SK-N-SH (cell line): Measurements from ENCODE around the gene PDE11A.

Experiments used
- CHD2 ChIP-seq: fragments of 150-350 bp; IDR thresholded peaks from 2 replicates; pipeline ENCODE4 v1.6.1; 2018; ENCODE audit warnings: low read length; ENCODE audit not compliant: partially characterized antibody
- EP300 ChIP-seq, 2 experiments: IDR thresholded peaks; 2 replicates each; pipeline versions ENCODE4 v1.4.0 to v1.6.1; 2012; ENCODE audit warnings: borderline replicate concordance in 1 of 2, low read depth in 1 of 2, low read length in 1 of 2
- EZH2phosphoT487 ChIP-seq: fragments of 200-600 bp; sonication (generic); IDR thresholded peaks from 2 replicates; pipeline ENCODE4 v1.6.1; 2017; ENCODE audit warnings: low read depth, mixed run types, mild to moderate bottlenecking, antibody characterized with exemption, moderate library complexity, borderline replicate concordance
- RAD21 ChIP-seq: IDR thresholded peaks from 2 replicates; pipeline ENCODE4 v1.6.1; 2012; ENCODE audit warnings: mild to moderate bottlenecking, low read length
- RFX5 ChIP-seq: IDR thresholded peaks from 2 replicates; pipeline ENCODE4 v1.6.1; 2012; ENCODE audit warnings: mild to moderate bottlenecking, improper control_type of control experiment, low read length
- TAF1 ChIP-seq: IDR thresholded peaks from 2 replicates; pipeline ENCODE4 v1.6.1; 2012; ENCODE audit warnings: low read depth, mild to moderate bottlenecking, low read length, moderate library complexity, borderline replicate concordance
- TCF12 ChIP-seq: IDR thresholded peaks from 2 replicates; pipeline ENCODE4 v1.4.0; 2012
- YY1 ChIP-seq: IDR thresholded peaks from 2 replicates; pipeline ENCODE4 v1.4.0; 2012; ENCODE audit warnings: low read depth, mild to moderate bottlenecking
- TF ChIP-seq, protein P1 (sequence below): IDR thresholded peaks from 2 replicates; pipeline ENCODE4 v1.6.1; 2012; ENCODE audit warnings: mild to moderate bottlenecking, low read depth, low read length, moderate library complexity
- TF ChIP-seq, protein P2 (sequence below): fragments of 200-600 bp; sonication (generic); IDR thresholded peaks from 2 replicates; pipeline ENCODE4 v1.6.1; 2017; ENCODE audit warnings: antibody characterized with exemption, mild to moderate bottlenecking, moderate library complexity

DNA sequence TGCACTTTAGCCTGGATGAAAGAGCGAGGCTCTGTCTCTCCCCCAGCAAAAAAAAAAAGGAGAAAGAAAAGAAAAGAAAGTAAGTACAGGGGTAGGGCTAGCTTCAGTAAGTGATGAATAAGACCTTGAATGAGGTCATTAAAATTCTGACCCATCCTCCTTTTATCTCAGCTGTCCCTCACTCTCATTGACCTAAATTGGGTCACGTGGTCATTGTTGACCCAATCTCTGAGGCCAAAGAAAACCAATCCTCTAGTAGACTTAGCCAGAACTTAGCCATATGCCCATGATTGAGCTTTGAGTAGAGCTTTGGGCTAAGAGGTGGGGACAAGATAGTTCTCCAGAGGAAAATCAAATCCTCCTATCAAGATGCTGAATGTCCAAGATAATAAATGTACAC lies 149.3 kb downstream of the PDE11A start:
- TF ChIP-seq RFX5 (no peak), TCF12 (no peak), CHD2 (no peak), RAD21 (no peak), YY1 (no peak), EP300 (IDR thresholded peaks at IDR 0.05; ENCODE audit: borderline replicate concordance in 1 of 2, low read depth in 1 of 2, low read length in 1 of 2) (no peak), EZH2phosphoT487 (no peak), TAF1 (no peak)
- TF ChIP-seq, protein P1, sequence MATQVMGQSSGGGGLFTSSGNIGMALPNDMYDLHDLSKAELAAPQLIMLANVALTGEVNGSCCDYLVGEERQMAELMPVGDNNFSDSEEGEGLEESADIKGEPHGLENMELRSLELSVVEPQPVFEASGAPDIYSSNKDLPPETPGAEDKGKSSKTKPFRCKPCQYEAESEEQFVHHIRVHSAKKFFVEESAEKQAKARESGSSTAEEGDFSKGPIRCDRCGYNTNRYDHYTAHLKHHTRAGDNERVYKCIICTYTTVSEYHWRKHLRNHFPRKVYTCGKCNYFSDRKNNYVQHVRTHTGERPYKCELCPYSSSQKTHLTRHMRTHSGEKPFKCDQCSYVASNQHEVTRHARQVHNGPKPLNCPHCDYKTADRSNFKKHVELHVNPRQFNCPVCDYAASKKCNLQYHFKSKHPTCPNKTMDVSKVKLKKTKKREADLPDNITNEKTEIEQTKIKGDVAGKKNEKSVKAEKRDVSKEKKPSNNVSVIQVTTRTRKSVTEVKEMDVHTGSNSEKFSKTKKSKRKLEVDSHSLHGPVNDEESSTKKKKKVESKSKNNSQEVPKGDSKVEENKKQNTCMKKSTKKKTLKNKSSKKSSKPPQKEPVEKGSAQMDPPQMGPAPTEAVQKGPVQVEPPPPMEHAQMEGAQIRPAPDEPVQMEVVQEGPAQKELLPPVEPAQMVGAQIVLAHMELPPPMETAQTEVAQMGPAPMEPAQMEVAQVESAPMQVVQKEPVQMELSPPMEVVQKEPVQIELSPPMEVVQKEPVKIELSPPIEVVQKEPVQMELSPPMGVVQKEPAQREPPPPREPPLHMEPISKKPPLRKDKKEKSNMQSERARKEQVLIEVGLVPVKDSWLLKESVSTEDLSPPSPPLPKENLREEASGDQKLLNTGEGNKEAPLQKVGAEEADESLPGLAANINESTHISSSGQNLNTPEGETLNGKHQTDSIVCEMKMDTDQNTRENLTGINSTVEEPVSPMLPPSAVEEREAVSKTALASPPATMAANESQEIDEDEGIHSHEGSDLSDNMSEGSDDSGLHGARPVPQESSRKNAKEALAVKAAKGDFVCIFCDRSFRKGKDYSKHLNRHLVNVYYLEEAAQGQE, result no peak
- TF ChIP-seq, protein P2, sequence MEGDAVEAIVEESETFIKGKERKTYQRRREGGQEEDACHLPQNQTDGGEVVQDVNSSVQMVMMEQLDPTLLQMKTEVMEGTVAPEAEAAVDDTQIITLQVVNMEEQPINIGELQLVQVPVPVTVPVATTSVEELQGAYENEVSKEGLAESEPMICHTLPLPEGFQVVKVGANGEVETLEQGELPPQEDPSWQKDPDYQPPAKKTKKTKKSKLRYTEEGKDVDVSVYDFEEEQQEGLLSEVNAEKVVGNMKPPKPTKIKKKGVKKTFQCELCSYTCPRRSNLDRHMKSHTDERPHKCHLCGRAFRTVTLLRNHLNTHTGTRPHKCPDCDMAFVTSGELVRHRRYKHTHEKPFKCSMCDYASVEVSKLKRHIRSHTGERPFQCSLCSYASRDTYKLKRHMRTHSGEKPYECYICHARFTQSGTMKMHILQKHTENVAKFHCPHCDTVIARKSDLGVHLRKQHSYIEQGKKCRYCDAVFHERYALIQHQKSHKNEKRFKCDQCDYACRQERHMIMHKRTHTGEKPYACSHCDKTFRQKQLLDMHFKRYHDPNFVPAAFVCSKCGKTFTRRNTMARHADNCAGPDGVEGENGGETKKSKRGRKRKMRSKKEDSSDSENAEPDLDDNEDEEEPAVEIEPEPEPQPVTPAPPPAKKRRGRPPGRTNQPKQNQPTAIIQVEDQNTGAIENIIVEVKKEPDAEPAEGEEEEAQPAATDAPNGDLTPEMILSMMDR, result no peak
